ENCODE data around the gene MAP3K5. TPM values are rescaled to one million over a fixed set of nuclear protein-coding genes. Genes with fewer than 3 reads are reported as not detected.
A peak's percentile ranks its signal among the peaks of the same experiment; 100 is the strongest.
"Not testable (repeated sequence)": the region's sequence is repeated elsewhere in the genome, so short reads cannot be mapped to it uniquely, and the experiment has no call there.

Gene MAP3K5
- total RNA-seq, 2 experiments from 2014 or later = 23.4 to 24.0 TPM

DNA sequence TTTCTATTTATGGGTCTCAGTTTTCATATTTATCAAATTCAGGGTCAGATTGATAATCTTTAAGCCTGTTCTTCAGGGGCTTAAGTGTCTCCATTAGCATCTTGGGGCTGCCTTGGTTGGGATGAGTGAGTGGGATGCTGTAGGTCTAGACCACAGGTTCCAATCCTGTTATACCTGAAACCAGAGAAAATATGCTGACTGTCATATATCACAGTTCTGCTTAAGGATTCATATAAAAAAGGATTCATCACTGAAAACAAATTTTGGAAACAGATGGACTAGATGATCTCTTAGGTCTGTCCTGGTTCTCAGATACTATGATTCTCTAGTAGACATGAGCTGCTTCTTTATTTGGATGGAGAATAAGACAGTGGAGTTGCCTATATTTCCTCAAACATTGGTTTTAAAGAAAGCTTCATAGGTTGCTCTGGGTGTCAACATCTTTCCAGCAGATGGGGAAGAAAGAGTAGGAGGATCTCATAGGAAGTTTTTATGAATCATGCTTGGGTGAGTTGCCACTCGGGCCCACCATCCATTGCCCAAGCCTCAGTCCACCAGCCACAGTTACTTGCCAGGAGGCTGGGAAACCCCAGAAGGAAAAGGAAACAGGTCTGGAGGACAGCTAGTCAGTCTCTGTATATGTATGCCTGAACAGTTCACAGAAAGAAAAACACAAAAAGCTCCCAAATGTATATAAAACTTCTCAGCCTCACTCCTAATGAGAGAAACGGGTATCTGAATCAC lies 199.2 kb downstream of the MAP3K5 start:
- no peak overlapping the region for H3K4me3 Mint-ChIP-seq
- H3K27me3 Mint-ChIP-seq = no peaks in the 10 kb centered on the region
- POLR2A ChIA-PET = no interaction called here
- DNase-seq = no peak
- H3K27ac Mint-ChIP-seq = peak overlapping the region; percentile 79
- peaks cover 5% of the 10 kb centered on the region for H3K9me3 Mint-ChIP-seq
- peaks cover 22% of the 10 kb centered on the region for H3K4me1 Mint-ChIP-seq
- CTCF ChIA-PET = interaction anchor here (0.6 to 1.4 kb wide), 3 partner anchors 186 to 229 kb away, joined by 3 to 4 read pairs (median 3); partner anchors contain the start of gene MAP3K5
- H3K36me3 Mint-ChIP-seq (ENCODE audit: low read depth) = peaks cover 75% of the 10 kb centered on the region

DNA sequence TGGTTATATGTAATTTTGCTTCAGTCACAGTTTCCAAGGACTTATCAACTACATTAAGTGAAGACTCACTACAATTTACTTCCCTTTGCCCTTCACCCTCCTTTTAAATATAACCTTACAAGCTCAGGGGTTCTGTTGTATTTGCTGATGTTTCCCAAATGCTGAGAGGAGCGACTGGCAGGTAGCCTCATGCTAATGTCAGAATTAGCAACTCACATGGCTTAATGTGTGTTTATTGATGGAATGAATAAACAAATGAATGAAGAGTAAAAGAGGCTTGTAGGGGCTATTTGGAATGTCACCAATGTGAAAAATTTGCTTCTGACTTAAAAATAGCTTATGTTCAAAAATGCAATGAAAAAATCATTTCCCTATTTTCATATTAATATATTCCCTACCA lies 200.7 kb downstream of the MAP3K5 start:
- H3K36me3 Mint-ChIP-seq (ENCODE audit: low read depth) = peaks cover 79% of the 10 kb centered on the region
- no peak overlapping the region for H3K4me3 Mint-ChIP-seq
- ChIA-PET CTCF (interaction anchor here (0.6 to 2.1 kb wide), 5 partner anchors 10 to 302 kb away, joined by 3 to 7 read pairs (median 4); partner anchors contain the start of genes BCLAF1 and MAP3K5), POLR2A (no interaction called here)
- no peaks in the 10 kb centered on the region for H3K27me3 Mint-ChIP-seq
- DNase-seq = no peak
- peaks cover 5% of the 10 kb centered on the region for H3K9me3 Mint-ChIP-seq
- H3K4me1 Mint-ChIP-seq = peaks cover 22% of the 10 kb centered on the region
- no peak overlapping the region for H3K27ac Mint-ChIP-seq

DNA sequence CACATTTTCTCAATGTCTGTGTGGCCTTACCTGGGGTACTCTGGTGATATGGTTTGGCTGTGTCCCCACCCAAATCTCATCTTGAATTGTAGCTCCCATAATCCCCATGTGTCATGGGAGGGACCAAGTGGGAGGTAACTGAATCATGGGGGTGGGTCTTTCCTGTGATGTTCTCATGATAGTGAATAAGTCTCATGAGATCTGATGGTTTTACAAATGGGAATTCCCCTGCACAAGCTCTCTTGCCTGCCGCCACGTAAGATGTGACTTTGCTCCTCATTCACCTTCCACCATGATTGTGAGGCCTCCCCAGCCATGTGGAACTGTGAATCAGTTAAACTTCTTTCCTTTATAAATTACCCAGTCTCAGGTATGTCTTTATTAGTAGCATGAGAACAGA lies 201.4 kb downstream of the MAP3K5 start:
- H3K27ac Mint-ChIP-seq, DNase-seq, H3K27me3 Mint-ChIP-seq, H3K9me3 Mint-ChIP-seq, POLR2A ChIA-PET, H3K4me3 Mint-ChIP-seq: not testable (repeated sequence)
- Mint-ChIP-seq H3K4me1 (peaks cover 22% of the 10 kb centered on the region), H3K36me3 (ENCODE audit: low read depth) (peaks cover 75% of the 10 kb centered on the region)
- CTCF ChIA-PET = interaction anchor here (1.5 to 2.1 kb wide), 2 partner anchors 9 to 201 kb away, joined by 4 to 7 read pairs; partner anchors contain the start of gene MAP3K5

DNA sequence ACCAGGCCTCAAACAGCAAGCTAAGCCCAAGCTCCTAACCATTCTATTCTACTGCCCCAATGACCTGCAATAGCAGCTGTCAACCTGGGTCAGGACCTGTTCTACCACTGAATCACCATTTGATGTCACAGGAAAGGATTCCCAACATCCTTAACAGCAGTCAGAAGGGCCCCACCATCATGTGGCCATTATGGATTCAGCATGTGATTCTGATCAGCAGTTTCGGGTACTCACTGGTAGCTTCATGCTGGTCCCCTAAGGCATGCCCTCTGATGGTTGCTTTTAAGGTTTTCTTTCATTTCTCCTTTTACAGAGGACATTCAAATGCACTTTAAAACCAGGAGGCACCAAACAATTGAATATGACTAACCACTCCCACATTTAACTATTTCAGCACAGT lies 204.8 kb downstream of the MAP3K5 start:
- no peak for DNase-seq
- H3K36me3 Mint-ChIP-seq (ENCODE audit: low read depth) = peaks cover 57% of the 10 kb centered on the region
- no peaks in the 10 kb centered on the region for H3K27me3 Mint-ChIP-seq
- no peak overlapping the region for H3K27ac Mint-ChIP-seq
- ChIA-PET CTCF (interaction anchor here (1.3 to 2.8 kb wide), 2 partner anchors 10 to 205 kb away, joined by 3 to 12 read pairs; partner anchors contain the start of gene MAP3K5), POLR2A (no interaction called here)
- peaks cover 3% of the 10 kb centered on the region for H3K9me3 Mint-ChIP-seq
- H3K4me3 Mint-ChIP-seq = no peak overlapping the region
- H3K4me1 Mint-ChIP-seq = no peaks in the 10 kb centered on the region

DNA sequence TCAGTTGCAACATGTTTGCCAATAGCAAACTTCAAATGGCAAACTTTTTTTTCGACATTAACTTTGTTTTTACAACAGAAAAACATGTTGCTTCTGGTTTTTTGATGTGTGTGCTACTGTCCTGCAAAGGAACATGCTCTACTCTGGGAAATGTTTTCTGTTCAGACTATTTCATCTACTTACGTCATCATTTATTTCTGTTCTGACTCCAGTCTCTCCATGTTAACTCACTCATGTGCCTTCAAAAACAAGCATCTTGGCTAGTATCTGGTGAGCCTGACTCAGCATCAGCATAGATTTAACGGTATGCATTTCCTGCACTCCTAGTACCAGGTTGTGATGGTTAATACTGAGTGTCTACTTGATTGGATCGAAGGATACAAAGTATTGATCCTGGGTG lies 206.0 kb downstream of the MAP3K5 start:
- DNase-seq = no peak
- H3K4me3 Mint-ChIP-seq = no peak overlapping the region
- H3K27ac Mint-ChIP-seq = peak overlapping the region; percentile 46
- CTCF ChIA-PET = interaction anchor here (0.6 to 2.8 kb wide), 2 partner anchors 49 to 206 kb away, joined by 3 to 12 read pairs; partner anchors contain the start of gene MAP3K5
- H3K9me3 Mint-ChIP-seq = peaks cover 3% of the 10 kb centered on the region
- POLR2A ChIA-PET = no interaction called here
- no peaks in the 10 kb centered on the region for H3K4me1 Mint-ChIP-seq
- peaks cover 49% of the 10 kb centered on the region for H3K36me3 Mint-ChIP-seq (ENCODE audit: low read depth)
- no peaks in the 10 kb centered on the region for H3K27me3 Mint-ChIP-seq

DNA sequence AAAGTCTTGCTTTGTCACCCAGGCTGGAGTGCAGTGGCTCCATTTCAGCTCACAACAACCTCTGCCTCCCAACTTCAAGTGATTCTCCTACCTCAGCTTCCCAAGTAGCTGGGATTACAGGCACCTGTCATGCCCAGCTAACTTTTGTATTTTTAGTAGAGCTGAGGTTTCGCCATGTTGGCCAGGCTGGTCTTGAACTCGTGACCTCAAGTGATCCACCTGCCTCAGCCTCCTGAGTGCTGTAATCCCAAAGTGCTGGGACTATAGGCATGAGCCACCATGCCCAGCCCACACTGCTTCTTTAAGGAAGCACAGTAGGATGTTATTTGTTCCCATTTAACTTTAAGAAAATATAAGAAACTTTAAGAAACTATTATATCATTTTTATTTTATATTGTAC lies 206.8 kb downstream of the MAP3K5 start:
- H3K4me3 Mint-ChIP-seq, H3K27ac Mint-ChIP-seq, DNase-seq, H3K4me1 Mint-ChIP-seq, H3K27me3 Mint-ChIP-seq, H3K9me3 Mint-ChIP-seq, POLR2A ChIA-PET: not testable (repeated sequence)
- H3K36me3 Mint-ChIP-seq (ENCODE audit: low read depth) = peaks cover 44% of the 10 kb centered on the region
- CTCF ChIA-PET = interaction anchor here (2.8 kb wide), 1 partner anchor 207 kb away, joined by 12 read pairs; the partner anchor contains the start of gene MAP3K5

DNA sequence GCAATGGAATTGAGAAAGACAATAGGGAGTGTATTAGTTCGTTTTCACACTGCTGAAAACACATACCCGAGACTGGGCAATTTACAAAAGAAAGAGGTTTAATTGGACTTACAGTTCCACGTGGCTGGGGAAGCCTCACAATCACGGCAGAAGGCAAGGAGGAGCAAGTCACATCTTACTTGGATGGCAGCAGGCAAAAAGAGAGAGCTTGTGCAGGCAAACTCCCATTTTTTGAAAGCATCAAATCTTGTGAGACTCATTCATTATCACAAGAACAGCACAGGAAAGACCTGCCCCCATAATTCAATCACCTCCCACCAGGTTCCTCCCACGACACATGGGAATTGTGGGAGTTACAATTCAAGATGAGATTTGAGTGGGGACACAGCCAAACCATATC lies 208.0 kb downstream of the MAP3K5 start:
- H3K36me3 Mint-ChIP-seq (ENCODE audit: low read depth) = peaks cover 42% of the 10 kb centered on the region
- DNase-seq, H3K4me1 Mint-ChIP-seq, POLR2A ChIA-PET, H3K9me3 Mint-ChIP-seq, H3K4me3 Mint-ChIP-seq, H3K27me3 Mint-ChIP-seq, H3K27ac Mint-ChIP-seq: not testable (repeated sequence)
- CTCF ChIA-PET = interaction anchor here (1.1 kb wide), 1 partner anchor 13 kb away, joined by 4 read pairs; no protein-coding TSS in a partner anchor

DNA sequence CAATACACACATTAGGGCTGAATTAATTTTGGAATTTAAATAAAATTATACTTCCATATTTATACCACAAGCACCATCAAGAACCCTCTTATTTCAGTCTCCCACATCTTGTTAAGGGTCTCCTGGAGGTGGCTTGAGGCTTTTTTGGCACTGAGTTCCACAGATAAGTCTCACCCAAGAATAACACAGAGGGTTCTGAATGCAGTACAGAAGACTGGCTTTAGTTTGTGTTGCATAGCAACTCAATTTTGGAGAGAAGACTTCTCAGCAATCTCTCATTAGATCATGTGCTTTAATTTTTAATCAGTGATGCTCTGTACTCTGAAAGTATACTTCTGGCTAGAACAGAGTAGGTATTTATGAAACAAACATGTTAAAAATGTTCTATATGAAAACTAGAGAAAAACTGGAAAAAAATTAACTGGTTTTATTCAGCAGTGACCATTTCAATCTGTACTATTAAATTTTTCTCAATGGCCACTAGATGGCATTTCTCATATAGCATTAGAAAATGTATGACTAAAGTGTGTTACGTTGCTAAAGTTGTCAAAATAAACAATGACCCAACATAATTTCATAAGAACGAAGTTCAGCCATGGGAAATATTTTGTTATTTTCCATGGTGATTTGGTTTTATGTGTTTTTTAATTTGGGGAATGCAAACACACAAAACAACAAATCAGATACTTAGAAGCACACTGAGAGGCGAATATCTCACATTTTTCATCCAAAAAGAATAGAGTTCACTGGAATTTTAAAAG lies 209.4 kb downstream of the MAP3K5 start:
- CTCF ChIA-PET = no interaction called here
- Mint-ChIP-seq H3K27ac (no peak overlapping the region), H3K4me1 (no peaks in the 10 kb centered on the region), H3K36me3 (ENCODE audit: low read depth) (peaks cover 43% of the 10 kb centered on the region), H3K9me3 (no peaks in the 10 kb centered on the region), H3K4me3 (no peak overlapping the region), H3K27me3 (no peaks in the 10 kb centered on the region)
- POLR2A ChIA-PET = no interaction called here
- DNase-seq = no peak

DNA sequence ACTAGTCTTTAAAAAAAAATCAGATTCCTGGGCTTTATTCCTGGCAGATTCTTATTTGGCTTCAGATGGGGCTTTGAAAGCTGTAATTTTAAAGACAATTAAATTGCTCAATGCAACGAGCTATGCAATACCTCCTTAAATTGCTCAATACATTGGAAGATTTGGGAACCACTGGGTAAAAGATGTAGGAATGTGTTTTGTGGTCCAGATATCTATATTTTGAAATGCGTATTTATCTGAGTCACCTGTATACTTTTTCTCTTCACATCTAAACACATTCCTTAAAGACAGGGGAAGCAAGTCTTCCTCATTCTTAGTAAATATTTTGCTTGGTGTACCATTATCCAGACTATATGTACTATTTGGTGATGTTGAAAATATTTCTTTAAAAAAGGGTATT lies 212.5 kb downstream of the MAP3K5 start:
- Mint-ChIP-seq H3K27ac (no peak overlapping the region), H3K9me3 (no peaks in the 10 kb centered on the region), H3K4me1 (no peaks in the 10 kb centered on the region), H3K27me3 (no peaks in the 10 kb centered on the region), H3K36me3 (ENCODE audit: low read depth) (peaks cover 50% of the 10 kb centered on the region), H3K4me3 (no peak overlapping the region)
- POLR2A ChIA-PET = no interaction called here
- DNase-seq = no peak
- CTCF ChIA-PET = interaction anchor here (1.1 kb wide), 1 partner anchor 40 kb away, joined by 3 read pairs; no protein-coding TSS in a partner anchor

DNA sequence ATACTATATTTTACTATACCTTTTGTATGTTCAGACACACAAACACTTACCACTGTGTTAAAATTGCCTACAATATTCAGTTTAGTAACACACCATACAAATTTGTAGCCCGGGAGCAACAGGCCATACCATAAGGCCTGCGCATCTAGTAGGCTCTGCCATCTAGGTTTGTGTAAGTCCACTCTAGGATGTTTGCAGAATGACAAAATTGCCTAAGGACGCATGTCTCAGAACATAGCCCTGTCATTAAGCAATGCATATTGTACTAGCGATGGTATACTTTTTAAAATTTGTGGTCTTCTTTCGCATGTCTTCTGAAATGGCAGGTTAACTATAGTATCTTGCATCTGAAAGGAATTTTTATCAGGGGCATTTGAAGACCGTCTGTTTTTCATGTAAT lies 215.5 kb downstream of the MAP3K5 start:
- H3K27me3 Mint-ChIP-seq = no peaks in the 10 kb centered on the region
- ChIA-PET POLR2A (no interaction called here), CTCF (no interaction called here)
- DNase-seq = no peak
- H3K36me3 Mint-ChIP-seq (ENCODE audit: low read depth) = peaks cover 57% of the 10 kb centered on the region
- H3K27ac Mint-ChIP-seq = no peak overlapping the region
- no peaks in the 10 kb centered on the region for H3K4me1 Mint-ChIP-seq
- no peak overlapping the region for H3K4me3 Mint-ChIP-seq
- H3K9me3 Mint-ChIP-seq = peaks cover 3% of the 10 kb centered on the region

DNA sequence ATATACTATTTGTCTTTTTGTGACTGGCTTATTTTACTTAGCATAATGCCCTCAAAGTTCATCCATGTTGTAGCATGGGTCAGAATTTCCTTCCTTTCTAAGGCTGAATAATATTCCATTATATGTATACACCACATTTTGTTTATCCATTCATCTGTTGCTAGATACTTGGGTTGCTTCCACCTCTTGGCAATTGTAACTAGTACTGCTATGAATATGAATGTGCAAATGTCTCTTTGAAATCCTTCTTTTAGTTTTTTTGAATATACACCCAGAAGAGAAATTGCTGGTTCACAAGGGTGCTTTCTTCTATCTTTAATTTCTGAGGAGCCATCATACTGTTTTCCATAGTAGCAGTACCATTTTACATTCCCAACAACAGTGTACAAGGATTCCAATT lies 220.8 kb downstream of the MAP3K5 start:
- Mint-ChIP-seq H3K36me3 (ENCODE audit: low read depth) (peaks cover 63% of the 10 kb centered on the region), H3K4me3 (no peak overlapping the region), H3K9me3 (peaks cover 18% of the 10 kb centered on the region), H3K4me1 (no peaks in the 10 kb centered on the region), H3K27me3 (no peaks in the 10 kb centered on the region), H3K27ac (no peak overlapping the region)
- DNase-seq = no peak
- ChIA-PET CTCF (no interaction called here), POLR2A (no interaction called here)

DNA sequence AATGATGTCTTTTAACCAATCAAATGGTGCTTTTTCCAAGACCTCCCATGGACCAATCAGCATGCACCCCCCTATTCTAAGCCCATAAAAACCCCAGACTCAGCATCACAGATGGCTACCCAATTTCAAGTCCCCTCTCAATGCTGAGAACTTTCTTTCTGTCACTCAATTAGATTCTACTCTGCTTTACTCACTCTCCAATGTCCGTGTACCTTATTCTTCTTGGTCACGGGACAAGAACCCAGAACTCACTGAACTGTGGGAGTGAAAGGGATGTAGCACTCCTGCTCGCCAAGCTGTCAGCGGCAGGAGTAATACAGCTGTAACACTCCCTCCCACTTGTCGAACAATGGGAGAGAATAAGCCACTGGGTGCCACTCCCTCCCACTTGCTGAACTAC lies 221.2 kb downstream of the MAP3K5 start:
- Mint-ChIP-seq H3K4me3 (no peak overlapping the region), H3K27ac (no peak overlapping the region), H3K9me3 (peaks cover 18% of the 10 kb centered on the region), H3K4me1 (no peaks in the 10 kb centered on the region), H3K36me3 (ENCODE audit: low read depth) (peaks cover 65% of the 10 kb centered on the region), H3K27me3 (no peaks in the 10 kb centered on the region)
- DNase-seq = no peak
- ChIA-PET POLR2A (interaction anchor here (0.6 kb wide), 1 partner anchor 1331 kb away, joined by 3 read pairs; no protein-coding TSS in a partner anchor), CTCF (no interaction called here)

DNA sequence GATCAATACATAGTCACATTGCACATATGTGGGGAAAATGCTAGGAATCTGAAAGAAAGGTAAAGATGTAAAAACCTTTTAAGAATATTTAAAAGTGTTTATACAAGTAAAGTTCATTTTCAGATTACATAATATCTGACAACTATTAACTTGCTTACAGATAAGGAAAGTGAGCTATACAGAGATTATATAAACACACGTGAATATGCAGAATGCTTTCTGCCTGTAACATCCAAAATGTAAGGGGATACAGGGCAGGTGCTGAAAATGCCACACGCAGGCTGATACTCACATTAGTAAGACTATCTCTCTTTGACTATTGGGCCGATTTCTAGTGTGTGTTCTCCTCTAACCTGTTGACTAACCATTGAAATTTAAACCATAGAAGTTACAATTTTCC lies 224.1 kb downstream of the MAP3K5 start:
- peaks cover 8% of the 10 kb centered on the region for H3K4me1 Mint-ChIP-seq
- H3K27ac Mint-ChIP-seq = no peak overlapping the region
- no peak overlapping the region for H3K4me3 Mint-ChIP-seq
- H3K36me3 Mint-ChIP-seq (ENCODE audit: low read depth) = peaks cover 56% of the 10 kb centered on the region
- ChIA-PET POLR2A (no interaction called here), CTCF (no interaction called here)
- peaks cover 18% of the 10 kb centered on the region for H3K9me3 Mint-ChIP-seq
- DNase-seq = no peak
- H3K27me3 Mint-ChIP-seq = no peaks in the 10 kb centered on the region

Data from activated CD4-positive, alpha-beta T cell treated with anti-CD3 and anti-CD28 coated beads, Interleukin-2, amount 10 ng/mL, durations not matched to agents 7 days and 5 days (primary cell).